HG02763 (cell line): ENCODE data around the gene RNU1-4.
"Not testable (repeated sequence)": the region's sequence is repeated elsewhere in the genome, so short reads cannot be mapped to it uniquely, and the experiment has no call there.

ENCODE experiments used
- ATAC-seq: cut with Tn5 transposase; IDR thresholded peaks from one replicate; pipeline ENCODE4 v1.9.1; 2021; ENCODE audit warnings: mild to moderate bottlenecking, moderate library complexity; ENCODE audit not compliant: unreplicated experiment

The RNU1-4 gene

DNA sequence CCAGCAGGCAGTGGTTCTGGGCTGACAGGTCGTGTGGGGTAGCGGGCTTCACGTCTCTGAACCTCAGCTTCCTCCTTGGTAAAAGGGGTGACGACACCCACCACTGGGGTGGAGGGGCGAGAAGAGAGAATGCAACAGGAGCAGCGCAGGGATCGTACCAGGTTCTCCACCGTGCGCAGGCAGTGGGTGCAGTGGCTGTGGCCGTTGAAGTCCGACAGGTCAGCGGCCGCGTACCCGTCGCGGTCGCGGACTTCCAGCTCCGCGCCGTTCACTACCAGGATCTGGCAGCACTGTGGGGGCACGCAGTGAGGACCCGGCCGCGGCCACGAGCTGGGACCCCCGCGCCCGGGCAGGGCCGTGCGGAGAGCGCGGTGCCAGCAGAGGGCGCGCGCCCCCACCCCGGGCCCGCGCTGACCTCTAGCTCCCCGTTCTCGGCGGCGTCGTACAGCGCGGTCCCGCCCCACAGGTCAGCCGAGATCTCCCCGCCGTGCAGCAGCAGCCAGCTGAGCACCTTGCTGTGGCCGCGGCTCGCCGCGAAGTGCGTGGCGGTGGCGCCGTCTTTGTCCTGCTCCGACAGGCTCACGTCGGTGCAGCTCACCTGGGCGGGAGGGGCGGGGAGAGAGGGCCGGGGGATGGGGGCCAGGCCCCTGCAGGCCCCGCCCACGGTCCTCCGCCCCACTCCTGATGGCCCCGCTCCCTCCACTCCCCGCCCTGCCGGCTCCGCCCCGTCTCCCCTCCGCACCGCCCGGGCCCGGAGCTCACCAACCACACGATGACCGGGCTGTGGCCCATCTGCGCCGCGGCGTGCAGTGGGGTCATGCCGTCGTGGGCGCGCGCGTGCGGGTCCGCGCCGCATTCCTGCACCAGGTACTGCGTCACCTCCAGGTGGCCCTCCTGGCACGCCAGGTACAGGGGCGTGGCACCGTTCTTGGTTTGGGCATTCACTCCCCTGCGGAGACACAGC is 32.9 kb upstream of the RNU1-4 start:
- ATAC-seq: not testable (repeated sequence)

GRCh38 chr1:16708704-16709103 is 31.6 kb upstream of the RNU1-4 start:
- not testable (repeated sequence) for ATAC-seq

- not testable (repeated sequence) for ATAC-seq
Measured at GRCh38 chr1:16709659-16710087, 30.6 kb upstream of the RNU1-4 start.

DNA sequence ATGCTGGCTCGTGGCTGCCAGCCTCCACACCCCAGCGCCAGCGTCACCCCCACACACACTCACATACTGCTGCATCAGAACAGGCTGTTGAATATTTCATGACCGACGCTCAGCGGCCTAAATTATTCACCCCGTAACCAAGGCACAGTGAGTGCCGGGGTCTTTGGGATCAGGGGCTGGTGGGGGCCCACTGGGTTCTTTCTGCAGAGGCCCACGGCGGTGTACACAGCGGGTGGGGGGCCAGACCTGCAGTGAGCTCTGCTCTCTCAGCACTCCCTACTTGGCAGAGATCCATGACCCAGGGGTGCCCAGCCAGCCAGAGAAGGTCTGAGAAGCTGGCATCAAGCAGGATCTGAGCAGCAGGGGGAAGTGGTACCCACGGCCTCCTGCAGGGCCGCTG is 29.7 kb upstream of the RNU1-4 start:
- ATAC-seq: not testable (repeated sequence)

GRCh38 chr1:16712131-16712530 is 28.2 kb upstream of the RNU1-4 start:
- ATAC-seq: not testable (repeated sequence)

DNA sequence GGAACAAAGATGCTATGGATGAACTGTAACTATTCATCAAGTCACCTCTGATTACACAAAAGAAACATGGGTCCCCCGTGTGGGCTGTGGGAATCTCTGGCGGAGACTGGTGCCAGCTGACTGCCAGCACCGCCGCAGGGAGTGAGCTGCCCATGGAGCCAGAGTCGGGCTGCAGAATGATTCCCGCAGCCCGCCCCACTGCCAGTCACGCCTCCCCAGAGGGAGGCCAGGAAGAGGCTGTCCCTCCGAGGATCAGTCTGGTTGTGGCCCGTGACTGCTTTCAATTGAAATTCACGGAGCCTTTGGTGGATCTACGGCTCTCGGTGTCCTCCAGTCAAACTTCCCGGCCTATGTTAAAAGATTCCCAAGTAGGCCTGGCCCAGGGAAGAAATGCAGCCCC is 27.7 kb upstream of the RNU1-4 start:
- not testable (repeated sequence) for ATAC-seq

DNA sequence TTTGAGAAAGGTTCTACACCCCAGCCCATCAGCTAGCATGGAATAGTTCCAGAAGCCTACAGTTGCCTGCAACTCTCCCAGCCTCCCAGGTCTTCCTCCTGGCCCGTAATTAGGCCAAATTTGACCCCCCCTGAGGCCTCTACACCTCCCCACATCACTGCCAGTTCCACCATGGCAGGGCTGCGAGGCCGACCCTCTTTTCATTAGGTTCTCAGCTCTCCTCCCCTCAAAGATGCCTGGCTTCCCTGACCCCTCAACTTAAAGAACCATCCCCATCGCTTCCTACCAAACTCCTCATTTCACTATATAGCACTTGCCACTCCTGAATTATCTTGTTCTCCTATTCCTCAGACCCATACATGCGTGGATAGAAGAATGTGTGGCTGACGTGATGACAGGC is 27.3 kb upstream of the RNU1-4 start:
- ATAC-seq: not testable (repeated sequence)

GRCh38 chr1:16713480-16713879 is 26.8 kb upstream of the RNU1-4 start:
- ATAC-seq: not testable (repeated sequence)

DNA sequence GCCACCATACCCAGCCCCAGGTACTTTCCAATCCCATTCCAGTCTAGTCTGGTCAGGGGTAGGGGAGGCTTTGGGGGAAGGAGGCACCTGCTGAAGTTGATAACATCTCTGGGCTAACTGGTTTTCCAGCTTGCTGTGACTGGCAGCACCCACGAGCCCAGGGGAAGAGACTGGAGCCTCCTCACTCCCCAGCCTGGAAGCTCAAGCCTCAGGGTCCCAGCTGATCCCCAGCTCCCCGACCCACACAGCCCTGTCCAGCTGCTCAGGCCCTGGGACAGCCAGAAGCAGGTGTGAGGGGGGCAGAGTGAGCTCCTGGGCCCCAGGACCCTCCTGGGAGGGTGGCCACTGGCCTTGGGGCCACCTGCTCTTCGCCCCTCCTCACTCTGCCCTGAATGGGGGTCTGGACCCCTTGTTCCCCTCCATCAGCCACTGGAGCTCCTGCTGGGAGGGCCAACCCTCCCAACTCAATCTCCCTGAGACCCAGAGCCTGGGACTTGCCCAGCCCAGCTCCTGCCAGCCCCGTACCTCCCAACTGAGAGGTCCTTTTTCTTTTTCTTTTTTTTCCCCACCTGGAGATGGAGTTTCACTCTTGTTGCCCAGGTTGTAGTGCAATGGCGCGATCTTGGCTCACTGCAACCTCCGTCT is 23.5 kb upstream of the RNU1-4 start:
- no peak for ATAC-seq

DNA sequence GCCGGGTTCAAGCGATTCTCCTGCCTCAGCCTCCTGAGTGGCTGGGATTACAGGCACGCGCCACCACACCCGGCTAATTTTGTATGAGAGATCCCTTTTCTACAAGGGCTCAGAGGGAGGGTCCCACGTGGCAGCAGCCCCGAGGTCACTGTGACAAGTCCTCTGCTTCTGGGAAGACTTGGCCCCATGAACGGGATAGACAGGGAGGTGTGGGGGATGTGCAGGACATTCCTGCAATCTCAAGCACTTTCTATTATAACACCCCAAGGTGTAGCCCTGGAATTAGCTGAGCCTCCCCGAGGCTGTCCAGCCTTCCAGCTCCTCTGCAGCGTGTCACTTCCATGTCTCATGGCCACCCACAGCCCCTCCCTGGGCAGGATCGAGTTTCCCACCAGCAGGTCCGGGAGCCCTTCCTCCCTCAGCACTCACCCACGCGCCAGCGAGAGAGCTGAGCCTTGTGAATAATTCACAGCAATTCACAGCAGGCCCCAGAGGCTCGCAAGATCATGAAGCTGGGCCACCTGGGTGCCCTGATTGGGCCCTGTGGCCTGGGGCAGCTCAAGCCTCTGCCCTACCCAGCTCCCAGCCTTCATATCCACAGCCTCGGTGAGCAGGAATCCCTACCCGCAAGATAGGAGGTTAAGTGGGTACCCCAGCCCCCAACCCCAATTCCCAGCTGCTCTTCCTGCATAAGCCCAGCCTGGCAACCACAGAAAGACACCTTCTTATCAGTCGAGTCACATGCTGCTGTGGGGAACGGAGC is 22.8 kb upstream of the RNU1-4 start:
- no peak for ATAC-seq

- ATAC-seq: not testable (repeated sequence)
Measured at GRCh38 chr1:16718099-16718907, 22.0 kb upstream of the RNU1-4 start.

- no peak for ATAC-seq
Measured at GRCh38 chr1:16718908-16719533, 21.3 kb upstream of the RNU1-4 start.

DNA sequence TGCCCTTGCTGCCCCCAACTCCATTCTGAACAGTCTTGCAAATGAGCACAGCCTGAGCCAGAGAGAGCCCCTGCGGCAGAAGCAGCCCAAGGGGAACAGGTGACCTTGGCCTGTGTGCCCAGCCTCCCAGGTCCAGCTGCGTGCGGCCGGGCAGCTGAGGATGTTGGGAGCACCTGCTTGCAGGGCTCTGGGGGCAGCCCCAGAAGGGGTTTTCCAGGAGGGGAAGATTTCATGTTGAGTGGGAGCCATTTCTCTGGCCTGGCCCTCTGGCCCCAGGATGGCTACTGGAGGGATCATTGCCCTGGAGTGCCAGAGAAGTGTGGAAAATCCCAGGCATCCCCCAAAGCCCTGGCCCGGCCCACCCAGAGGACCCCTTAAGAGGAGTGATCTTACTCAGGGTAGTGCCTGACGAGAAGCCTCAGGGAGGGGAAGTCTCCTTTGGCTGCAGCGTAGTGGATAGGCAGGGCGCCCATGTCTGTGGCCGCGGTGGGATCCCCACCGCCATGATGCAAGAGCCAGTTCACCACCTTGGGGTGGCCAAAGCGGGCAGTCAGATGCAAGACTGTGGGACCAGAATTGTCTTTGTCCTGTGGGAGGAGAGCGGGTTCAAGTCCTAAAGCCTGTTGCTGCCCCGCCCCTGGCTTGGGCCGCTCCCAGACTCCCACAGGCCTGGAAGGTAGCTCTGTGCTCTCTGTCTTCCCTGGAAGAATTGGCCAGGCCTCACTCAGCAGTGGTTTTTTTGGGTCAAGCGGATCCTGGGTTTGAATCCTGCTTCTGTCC is 20.6 kb upstream of the RNU1-4 start:
- ATAC-seq: no peak

DNA sequence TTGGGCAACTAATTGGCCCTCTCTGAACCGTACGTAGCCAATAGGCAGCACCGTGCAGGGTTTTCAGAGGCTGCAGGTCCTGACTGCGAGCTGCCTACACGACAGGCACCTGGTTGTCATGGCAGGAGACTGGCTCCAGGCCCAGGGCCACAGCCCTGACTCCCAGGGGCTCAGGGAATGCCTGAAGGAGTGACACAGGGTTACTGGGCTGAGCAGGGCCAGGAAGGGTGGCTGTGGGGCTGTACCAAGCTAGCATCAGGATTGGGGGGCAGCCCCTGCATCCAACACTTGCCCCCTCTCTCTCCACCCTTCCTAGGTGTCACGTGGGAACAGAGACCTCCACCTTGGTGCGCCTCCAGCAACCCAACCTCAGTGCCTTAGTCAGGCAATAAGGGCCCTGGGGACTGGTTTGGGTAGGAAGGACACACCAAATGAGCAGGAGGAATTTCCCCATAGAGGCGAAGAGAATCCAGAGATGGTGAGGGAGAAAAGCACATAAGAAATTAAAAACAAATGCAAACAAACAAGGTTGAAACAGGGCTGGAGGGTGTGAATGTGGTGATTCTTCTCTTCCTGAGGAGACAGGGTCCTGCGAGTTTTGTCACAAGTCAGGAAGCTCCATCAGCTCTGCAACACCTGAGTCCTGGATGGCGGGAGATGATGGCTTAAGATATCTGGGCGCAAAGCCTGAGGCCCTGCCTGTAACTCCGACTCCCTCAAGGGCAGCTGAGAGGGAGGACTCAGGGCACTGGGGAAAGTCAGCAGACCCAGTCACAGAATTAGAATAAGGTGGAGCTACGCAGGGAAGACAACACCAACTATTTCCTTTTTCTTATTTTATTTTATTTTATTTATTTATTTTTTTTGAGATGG is 19.7 kb upstream of the RNU1-4 start:
- ATAC-seq: no peak

- ATAC-seq: no peak
Measured at GRCh38 chr1:16721871-16722641, 18.3 kb upstream of the RNU1-4 start.

DNA sequence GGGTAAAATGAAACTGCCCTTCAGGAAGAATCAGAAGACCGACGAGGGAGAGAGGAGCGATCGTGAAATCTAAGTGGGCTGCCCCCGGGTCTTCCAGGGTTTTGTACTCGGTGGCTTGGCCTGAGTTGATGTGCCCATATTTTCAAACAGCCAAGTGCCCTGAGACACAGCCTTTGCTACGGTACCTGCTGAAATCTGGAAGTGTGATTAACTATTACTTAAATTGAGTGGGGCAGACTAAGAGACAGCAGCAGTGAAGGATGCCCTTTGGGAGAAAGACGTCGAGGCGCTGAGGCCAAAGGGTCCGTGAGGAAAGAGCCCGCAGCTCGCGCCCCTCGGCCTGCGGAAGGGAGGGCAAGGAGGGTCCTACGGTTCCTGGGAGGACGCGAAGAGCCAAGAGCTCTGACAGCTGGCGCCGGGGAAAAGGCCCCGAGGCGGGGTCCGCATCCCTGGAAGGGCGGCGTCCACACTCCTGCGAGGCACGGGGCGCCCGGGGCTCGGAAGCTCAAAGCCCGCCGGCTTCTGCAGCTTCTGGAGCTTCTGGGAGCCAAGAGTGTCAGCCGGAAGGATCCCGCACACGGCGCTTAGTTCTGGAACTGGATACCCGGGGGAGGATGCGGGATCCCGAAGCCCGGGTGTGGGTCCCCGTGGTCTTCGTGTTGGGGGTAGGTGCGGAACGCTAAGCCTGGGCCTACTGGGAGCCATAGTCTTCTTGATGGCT is 15.4 kb upstream of the RNU1-4 start:
- ATAC-seq: no peak
